A549 (cell line): ENCODE results near the gene TRMU. TPM values are rescaled to one million over a fixed set of nuclear protein-coding genes. Genes with fewer than 3 reads are reported as not detected.

ENCODE experiments used
- ATAC-seq, 2 experiments: fragments of 200-7000 bp in 1 of 2; fragments of >200 bp in 1 of 2; cut with Nextera tagmentation in 1 of 2; cut with Tn5 transposase in 1 of 2; 3 replicates each; pipeline versions ENCODE4 v1.8.0 to v1.9.1; 2018 to 2020; ENCODE audit warnings: mild to moderate bottlenecking in 1 of 2, moderate library complexity in 1 of 2
- CTCF ChIA-PET: fragments of 300-600 bp; sonication (Branson Sonifier 250); formaldehyde crosslinking; extraction: SDS; loops from one replicate; lab custom pipeline; 2021; ENCODE audit warnings: antibody characterized with exemption, inconsistent platforms; lab: Yijun Ruan, JAX
- POLR2A ChIA-PET: fragments of 350-600 bp; formaldehyde crosslinking; extraction: SDS; loops from one replicate; lab custom pipeline; 2021; ENCODE audit warnings: antibody characterized with exemption, inconsistent platforms; lab: Yijun Ruan, JAX
- DNase-seq, 2 experiments: peaks; one replicate each; pipeline versions ENCODE4 v3.0.0 to v3.0.0-alpha.2; 2011 to 2016; ENCODE audit warnings: low read depth in 1 of 2, low spot score in 1 of 2
- FAIRE-seq: peaks from 2 replicates; lab custom pipeline; 2011; peaks lifted over from hg19 to GRCh38; lab: Jason Lieb, UNC
- H3K27ac ChIP-seq, 2 experiments: fragments of >200 bp; sonication (Bioruptor Twin); formaldehyde crosslinking; 3 replicates each; pipeline ENCODE4 v1.5.1; 2016 to 2017
- H3K4me1 ChIP-seq: fragments of >200 bp; sonication (Bioruptor Twin); formaldehyde crosslinking; 3 replicates; pipeline ENCODE4 v1.6.1; 2016
- H3K4me2 ChIP-seq: fragments of >200 bp; sonication (Bioruptor Twin); formaldehyde crosslinking; 3 replicates; pipeline ENCODE4 v1.6.1; 2016
- H3K4me3 ChIP-seq: fragments of >200 bp; sonication (Bioruptor Twin); formaldehyde crosslinking; 3 replicates; pipeline ENCODE4 v1.5.1; 2016
- H3K9me3 ChIP-seq: fragments of >200 bp; sonication (Bioruptor Twin); formaldehyde crosslinking; 3 replicates; pipeline ENCODE4 v1.6.1; 2016
- CHD4 ChIP-seq: fragments of 200-600 bp; sonication (generic); IDR thresholded peaks from 2 replicates; pipeline ENCODE4 v1.6.1; 2016; ENCODE audit warnings: antibody characterized with exemption, mild to moderate bottlenecking, borderline replicate concordance
- EHF ChIP-seq: fragments of 250-450 bp; sonication (Bioruptor Pico); IDR thresholded peaks from 2 replicates; pipeline ENCODE4 v1.5.0; 2020; ENCODE audit warnings: mild to moderate bottlenecking
- EP300 ChIP-seq, 2 experiments: fragments of >200 bp; sonication (Bioruptor Twin); formaldehyde crosslinking; IDR thresholded peaks; 2 replicates in 1 of 2; 3 replicates in 1 of 2; pipeline ENCODE4 v1.6.1; 2016 to 2017
- ESRRA ChIP-seq: fragments of 150-350 bp; IDR thresholded peaks from 2 replicates; pipeline ENCODE4 v1.6.1; 2014; ENCODE audit warnings: mild to moderate bottlenecking, low read length, borderline replicate concordance
- HOXB13 ChIP-seq: fragments of 250-450 bp; sonication (Bioruptor Pico); IDR thresholded peaks from 2 replicates; pipeline ENCODE4 v1.5.0; 2020; ENCODE audit warnings: low read depth, mild to moderate bottlenecking, moderate library complexity
- HOXB5 ChIP-seq: fragments of 250-450 bp; sonication (Bioruptor Pico); IDR thresholded peaks from 2 replicates; pipeline ENCODE4 v1.5.0; 2020; ENCODE audit warnings: mild to moderate bottlenecking, moderate library complexity
- KDM1A ChIP-seq: fragments of 200-600 bp; sonication (generic); IDR thresholded peaks from 2 replicates; pipeline ENCODE4 v1.6.1; 2016; ENCODE audit warnings: low read depth, mild to moderate bottlenecking
- MAZ ChIP-seq: fragments of 150-350 bp; IDR thresholded peaks from 2 replicates; pipeline ENCODE4 v1.6.1; 2014; ENCODE audit warnings: antibody characterized with exemption, low read depth, low read length, borderline replicate concordance
- PHF8 ChIP-seq: fragments of 200-600 bp; sonication (generic); IDR thresholded peaks from 2 replicates; pipeline ENCODE4 v1.6.1; 2016; ENCODE audit warnings: low read depth, mild to moderate bottlenecking, antibody characterized with exemption, moderate library complexity, borderline replicate concordance
- POLR2A ChIP-seq: IDR thresholded peaks from 2 replicates; pipeline ENCODE4 v1.6.1; 2012; ENCODE audit warnings: mild to moderate bottlenecking, low read length
- RCOR1 ChIP-seq: fragments of 150-350 bp; IDR thresholded peaks from 2 replicates; pipeline ENCODE4 v1.6.1; 2014; ENCODE audit warnings: antibody characterized with exemption, low read length, low read depth
- TP53 ChIP-seq: fragments of 250-450 bp; sonication (Bioruptor Pico); IDR thresholded peaks from 2 replicates; pipeline ENCODE4 v1.5.0; 2021; ENCODE audit warnings: mild to moderate bottlenecking, moderate library complexity
- ZFP36 ChIP-seq: fragments of 450-650 bp; IDR thresholded peaks from 2 replicates; pipeline ENCODE4 v1.6.1; 2014; ENCODE audit warnings: borderline replicate concordance; ENCODE audit not compliant: partially characterized antibody
- ZSCAN20 ChIP-seq: fragments of 250-450 bp; sonication (Bioruptor Pico); IDR thresholded peaks from 2 replicates; pipeline ENCODE4 v1.8.0; 2022; ENCODE audit warnings: mild to moderate bottlenecking, moderate library complexity
- WGBS: methylation state at CpG from one replicate; pipeline ENCODE4 v1.1.6; 2017; ENCODE audit errors: missing lambda C conversion rate; 5-methylcytosine and 5-hydroxymethylcytosine counted together
- polyA plus RNA-seq, 4 experiments: library from polyadenylated mRNA; depleted of rRNA in 3 of 4; stranded (reverse); fragments of >200 nt; fragmentation: RNase III in 1 of 4; extraction: RNeasy Plus Mini Kit Qiagen cat#74134 plus additional on column Dnase treatment in 1 of 4; gene quantifications; 2 replicates in 3 of 4; 3 replicates in 1 of 4; pipeline ENCODE4 v1.2.3, GENCODE V29; 2011 to 2017
- TF ChIP-seq, protein P1 (sequence below): fragments of >200 bp; sonication (Bioruptor Twin); formaldehyde crosslinking; IDR thresholded peaks from 3 replicates; pipeline ENCODE4 v1.6.1; 2016
- TF ChIP-seq, protein P2 (sequence below): IDR thresholded peaks from 2 replicates; pipeline ENCODE4 v1.6.1; 2012
- TF ChIP-seq, protein P3 (sequence below): fragments of >200 bp; sonication (Bioruptor Twin); formaldehyde crosslinking; IDR thresholded peaks from 3 replicates; pipeline ENCODE4 v1.5.1; 2016
- TF ChIP-seq, protein P4 (sequence below): fragments of >200 bp; sonication (Bioruptor Twin); formaldehyde crosslinking; IDR thresholded peaks from 2 replicates; pipeline ENCODE4 v1.6.1; 2016
- TF ChIP-seq, protein P5 (sequence below): IDR thresholded peaks from 2 replicates; pipeline ENCODE4 v1.6.1; 2012; ENCODE audit warnings: low read depth, borderline replicate concordance

TRMU gene
- polyA plus RNA-seq, 2 of the 4 experiments (the other 2 are of a cell fraction) = 33.4 to 44.1 TPM

DNA sequence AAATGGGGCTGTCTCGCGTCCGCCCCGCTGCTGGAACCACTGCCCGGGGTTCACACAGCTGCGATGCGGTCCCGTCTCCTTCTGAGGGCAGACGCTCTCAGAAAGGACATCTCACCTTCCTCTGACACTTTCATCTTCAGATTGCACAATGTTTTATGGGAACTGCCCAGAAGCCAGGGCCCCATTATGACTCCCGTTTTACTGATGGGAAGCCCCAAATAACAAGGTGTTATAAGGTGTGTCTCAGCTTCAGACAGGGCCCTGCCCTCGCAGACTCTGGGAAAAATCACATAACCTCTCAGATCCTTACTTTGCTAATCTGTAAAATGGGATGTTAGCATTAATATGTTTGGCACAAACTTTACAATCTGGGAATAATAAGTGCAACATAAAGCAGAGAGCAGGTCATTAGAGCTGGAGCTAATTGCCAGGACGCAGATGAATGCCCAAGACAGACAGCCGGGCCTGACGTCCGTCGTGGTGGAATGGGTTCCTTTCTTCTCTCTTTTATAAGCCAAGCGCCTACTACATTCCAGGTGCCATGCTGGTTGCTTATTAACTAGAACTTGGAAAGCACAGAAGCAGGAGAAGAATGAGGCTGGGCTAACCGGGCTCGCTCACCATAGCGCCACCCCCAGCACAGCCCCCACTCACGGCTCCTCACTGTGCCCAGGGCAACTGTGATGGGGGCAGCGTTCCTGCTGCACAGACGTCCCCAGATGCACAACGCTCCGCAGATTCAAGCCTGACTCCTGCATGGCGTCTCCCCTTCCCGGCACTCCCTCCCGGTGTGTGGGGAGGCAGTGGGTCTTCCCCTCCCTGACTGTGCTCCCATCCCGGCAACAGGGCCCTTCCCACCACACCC, 43.8 kb downstream of the TRMU start (continued):
- TF ChIP-seq, protein P1, sequence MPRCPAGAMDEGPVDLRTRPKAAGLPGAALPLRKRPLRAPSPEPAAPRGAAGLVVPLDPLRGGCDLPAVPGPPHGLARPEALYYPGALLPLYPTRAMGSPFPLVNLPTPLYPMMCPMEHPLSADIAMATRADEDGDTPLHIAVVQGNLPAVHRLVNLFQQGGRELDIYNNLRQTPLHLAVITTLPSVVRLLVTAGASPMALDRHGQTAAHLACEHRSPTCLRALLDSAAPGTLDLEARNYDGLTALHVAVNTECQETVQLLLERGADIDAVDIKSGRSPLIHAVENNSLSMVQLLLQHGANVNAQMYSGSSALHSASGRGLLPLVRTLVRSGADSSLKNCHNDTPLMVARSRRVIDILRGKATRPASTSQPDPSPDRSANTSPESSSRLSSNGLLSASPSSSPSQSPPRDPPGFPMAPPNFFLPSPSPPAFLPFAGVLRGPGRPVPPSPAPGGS = no peak
- TF ChIP-seq, protein P2, sequence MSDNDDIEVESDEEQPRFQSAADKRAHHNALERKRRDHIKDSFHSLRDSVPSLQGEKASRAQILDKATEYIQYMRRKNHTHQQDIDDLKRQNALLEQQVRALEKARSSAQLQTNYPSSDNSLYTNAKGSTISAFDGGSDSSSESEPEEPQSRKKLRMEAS = peak; percentile 38; the same call in 1 of the 2 replicates

DNA sequence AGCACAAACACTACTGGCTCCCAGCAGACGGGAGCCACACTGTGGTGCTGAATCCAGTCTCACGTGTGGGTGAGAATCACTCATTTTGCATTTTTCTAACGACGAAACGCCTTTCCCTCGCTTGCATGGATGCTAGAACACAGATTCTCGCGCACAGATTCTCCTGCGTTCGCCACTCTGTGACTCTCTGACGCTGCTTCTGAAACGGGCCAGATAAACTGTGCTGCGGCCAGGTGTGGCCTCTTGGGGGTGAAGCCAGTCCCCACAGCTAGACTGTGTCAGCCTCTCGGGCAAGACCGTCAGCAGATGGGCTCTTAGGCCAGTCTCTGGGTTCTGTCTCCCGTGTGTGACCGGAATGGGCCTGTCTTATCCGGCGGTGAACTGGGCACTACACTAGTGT, 44.6 kb downstream of the TRMU start:
- POLR2A ChIA-PET = no interaction called here
- ATAC-seq (no peak), FAIRE-seq (no peak), DNase-seq (no peak)
- Histone ChIP-seq H3K27ac (peak overlapping the region; percentile 91 to 93), H3K4me3 (no peak overlapping the region), H3K4me1 (peaks cover 51% of the 10 kb centered on the region), H3K4me2 (peak overlapping the region; percentile 89), H3K9me3 (peaks cover 16% of the 10 kb centered on the region)
- CTCF ChIA-PET = interaction anchor here (1.0 to 4.0 kb wide), 4 partner anchors 13 to 162 kb away, joined by 4 to 18 read pairs (median 8); no protein-coding TSS in a partner anchor
- TF ChIP-seq EP300 (IDR thresholded peaks at IDR 0.05) (no peak), HOXB13 (CRISPR knock-in tag) (no peak), RCOR1 (no peak), CHD4 (no peak), POLR2A (no peak), TP53 (CRISPR knock-in tag) (no peak), HOXB5 (CRISPR knock-in tag) (no peak), MAZ (no peak), EHF (CRISPR knock-in tag) (no peak), KDM1A (no peak), PHF8 (no peak), ZSCAN20 (CRISPR knock-in tag) (no peak), ZFP36 (no peak)
- TF ChIP-seq, protein P3, sequence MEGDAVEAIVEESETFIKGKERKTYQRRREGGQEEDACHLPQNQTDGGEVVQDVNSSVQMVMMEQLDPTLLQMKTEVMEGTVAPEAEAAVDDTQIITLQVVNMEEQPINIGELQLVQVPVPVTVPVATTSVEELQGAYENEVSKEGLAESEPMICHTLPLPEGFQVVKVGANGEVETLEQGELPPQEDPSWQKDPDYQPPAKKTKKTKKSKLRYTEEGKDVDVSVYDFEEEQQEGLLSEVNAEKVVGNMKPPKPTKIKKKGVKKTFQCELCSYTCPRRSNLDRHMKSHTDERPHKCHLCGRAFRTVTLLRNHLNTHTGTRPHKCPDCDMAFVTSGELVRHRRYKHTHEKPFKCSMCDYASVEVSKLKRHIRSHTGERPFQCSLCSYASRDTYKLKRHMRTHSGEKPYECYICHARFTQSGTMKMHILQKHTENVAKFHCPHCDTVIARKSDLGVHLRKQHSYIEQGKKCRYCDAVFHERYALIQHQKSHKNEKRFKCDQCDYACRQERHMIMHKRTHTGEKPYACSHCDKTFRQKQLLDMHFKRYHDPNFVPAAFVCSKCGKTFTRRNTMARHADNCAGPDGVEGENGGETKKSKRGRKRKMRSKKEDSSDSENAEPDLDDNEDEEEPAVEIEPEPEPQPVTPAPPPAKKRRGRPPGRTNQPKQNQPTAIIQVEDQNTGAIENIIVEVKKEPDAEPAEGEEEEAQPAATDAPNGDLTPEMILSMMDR = no peak
- TF ChIP-seq, protein P2 = no peak
- TF ChIP-seq, protein P4, sequence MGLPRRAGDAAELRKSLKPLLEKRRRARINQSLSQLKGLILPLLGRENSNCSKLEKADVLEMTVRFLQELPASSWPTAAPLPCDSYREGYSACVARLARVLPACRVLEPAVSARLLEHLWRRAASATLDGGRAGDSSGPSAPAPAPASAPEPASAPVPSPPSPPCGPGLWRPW = no peak
- WGBS = 86% methylated on average over 17 of the region's 19 CpGs

DNA sequence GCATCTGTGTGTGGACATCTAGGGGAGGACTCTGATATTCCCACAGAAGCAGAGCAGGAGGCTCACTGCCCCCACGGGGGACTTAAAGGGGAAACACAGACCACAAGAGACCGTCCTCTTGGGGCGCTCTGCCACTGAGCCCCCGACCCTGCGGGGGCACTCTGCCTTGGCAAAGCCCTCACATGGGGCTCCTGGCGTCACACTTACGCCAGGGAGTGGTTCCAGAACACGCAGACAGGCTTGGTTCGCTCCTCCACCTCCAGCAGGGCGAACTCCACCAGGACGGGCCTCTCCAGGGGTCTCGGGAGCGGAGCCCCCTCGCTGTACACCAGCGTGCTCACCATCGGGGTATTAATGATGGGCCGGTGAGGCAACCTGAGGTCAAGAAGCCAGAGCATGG, 45.1 kb downstream of the TRMU start:
- FAIRE-seq = no peak

More for the DNA sequence above, 45.1 kb downstream of the TRMU start:
- Histone ChIP-seq H3K4me2 (peak overlapping the region; percentile 89; the same call in 2 of the 3 replicates), H3K27ac (peak overlapping the region; percentile 91 to 93), H3K9me3 (peaks cover 12% of the 10 kb centered on the region), H3K4me3 (no peak overlapping the region), H3K4me1 (peaks cover 51% of the 10 kb centered on the region)
- TF ChIP-seq HOXB13 (CRISPR knock-in tag) = no peak
- TF ChIP-seq, protein P3 = no peak
- TF ChIP-seq, protein P5, sequence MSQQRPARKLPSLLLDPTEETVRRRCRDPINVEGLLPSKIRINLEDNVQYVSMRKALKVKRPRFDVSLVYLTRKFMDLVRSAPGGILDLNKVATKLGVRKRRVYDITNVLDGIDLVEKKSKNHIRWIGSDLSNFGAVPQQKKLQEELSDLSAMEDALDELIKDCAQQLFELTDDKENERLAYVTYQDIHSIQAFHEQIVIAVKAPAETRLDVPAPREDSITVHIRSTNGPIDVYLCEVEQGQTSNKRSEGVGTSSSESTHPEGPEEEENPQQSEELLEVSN = no peak
- TF ChIP-seq ESRRA = no peak
- TF ChIP-seq CHD4 = no peak
- WGBS = 94% methylated on average over 7 of the region's 17 CpGs
- POLR2A ChIA-PET = no interaction called here
- CTCF ChIA-PET = interaction anchor here (1.3 kb wide), 1 partner anchor 13 kb away, joined by 7 read pairs; no protein-coding TSS in a partner anchor
- DNase-seq (no peak), ATAC-seq (no peak)
